Measurements from ENCODE around the gene C19orf18.

- TF ChIP-seq POLR2A (IDR thresholded peaks at IDR 0.05) (no peak), CTCF (IDR thresholded peaks at IDR 0.05) (no peak), POLR2AphosphoS5 (IDR thresholded peaks at IDR 0.05) (no peak)
Observed at GRCh38 chr19:57992841-57993240, 18.5 kb upstream of the C19orf18 start.
